Putamen (tissue), 1 donor: ENCODE measurements around the gene RFX6.
"Not testable (repeated sequence)": the region's sequence is repeated elsewhere in the genome, so short reads cannot be mapped to it uniquely, and the experiment has no call there.

Experiments used
- DNase-seq: peaks from one replicate; pipeline ENCODE4 v3.0.0-alpha.2; 2016; ENCODE audit warnings: low spot score

The RFX6 gene, protein sequence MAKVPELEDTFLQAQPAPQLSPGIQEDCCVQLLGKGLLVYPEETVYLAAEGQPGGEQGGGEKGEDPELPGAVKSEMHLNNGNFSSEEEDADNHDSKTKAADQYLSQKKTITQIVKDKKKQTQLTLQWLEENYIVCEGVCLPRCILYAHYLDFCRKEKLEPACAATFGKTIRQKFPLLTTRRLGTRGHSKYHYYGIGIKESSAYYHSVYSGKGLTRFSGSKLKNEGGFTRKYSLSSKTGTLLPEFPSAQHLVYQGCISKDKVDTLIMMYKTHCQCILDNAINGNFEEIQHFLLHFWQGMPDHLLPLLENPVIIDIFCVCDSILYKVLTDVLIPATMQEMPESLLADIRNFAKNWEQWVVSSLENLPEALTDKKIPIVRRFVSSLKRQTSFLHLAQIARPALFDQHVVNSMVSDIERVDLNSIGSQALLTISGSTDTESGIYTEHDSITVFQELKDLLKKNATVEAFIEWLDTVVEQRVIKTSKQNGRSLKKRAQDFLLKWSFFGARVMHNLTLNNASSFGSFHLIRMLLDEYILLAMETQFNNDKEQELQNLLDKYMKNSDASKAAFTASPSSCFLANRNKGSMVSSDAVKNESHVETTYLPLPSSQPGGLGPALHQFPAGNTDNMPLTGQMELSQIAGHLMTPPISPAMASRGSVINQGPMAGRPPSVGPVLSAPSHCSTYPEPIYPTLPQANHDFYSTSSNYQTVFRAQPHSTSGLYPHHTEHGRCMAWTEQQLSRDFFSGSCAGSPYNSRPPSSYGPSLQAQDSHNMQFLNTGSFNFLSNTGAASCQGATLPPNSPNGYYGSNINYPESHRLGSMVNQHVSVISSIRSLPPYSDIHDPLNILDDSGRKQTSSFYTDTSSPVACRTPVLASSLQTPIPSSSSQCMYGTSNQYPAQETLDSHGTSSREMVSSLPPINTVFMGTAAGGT

DNA sequence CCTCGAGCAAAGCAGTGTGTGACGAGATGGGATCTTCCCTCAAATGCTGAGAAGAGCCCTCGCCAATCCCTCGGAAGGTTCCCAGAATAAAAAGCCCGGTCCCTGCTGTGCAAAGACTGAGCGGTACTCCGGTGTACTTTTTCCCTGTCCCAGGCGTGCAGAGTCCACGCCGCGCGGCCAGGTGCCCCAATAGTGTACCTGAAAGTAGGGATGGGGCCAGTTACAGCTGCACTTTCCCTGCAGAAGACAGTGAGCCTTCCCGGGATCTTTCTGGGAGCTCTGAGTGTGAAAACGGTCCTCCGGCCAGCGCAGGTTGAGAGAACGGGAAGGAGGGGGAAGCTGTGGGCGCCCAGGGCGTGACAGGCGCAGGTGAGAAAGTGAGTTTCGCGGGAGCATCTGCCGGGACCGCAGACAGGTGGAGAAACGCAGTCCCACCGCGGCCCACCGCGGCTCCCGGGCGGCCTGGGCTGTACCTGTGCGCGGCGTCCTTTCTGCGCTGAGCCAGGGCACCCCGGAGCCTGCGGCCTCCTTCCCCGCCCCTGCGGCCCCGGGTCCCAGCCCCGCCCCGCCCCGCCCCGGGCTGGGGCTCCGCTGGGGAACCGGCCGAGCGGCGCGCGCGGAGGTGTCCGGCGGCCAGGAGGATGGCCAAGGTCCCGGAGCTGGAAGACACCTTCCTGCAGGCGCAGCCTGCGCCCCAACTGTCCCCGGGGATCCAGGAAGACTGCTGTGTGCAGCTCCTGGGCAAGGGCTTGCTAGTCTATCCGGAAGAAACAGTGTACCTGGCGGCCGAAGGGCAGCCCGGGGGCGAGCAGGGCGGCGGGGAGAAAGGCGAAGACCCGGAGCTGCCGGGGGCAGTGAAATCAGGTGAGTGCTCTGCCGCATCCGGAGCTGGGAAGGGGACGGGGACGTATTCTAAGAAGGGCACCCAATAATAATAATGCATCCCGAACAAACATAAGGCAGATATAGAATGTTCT, at the start of gene RFX6:
TSS of gene RFX6 (plus strand) at position 608 of the 977 bp plus-strand sequence. CDS start at position 642, 34 bp downstream.
- DNase-seq = no peak

DNA sequence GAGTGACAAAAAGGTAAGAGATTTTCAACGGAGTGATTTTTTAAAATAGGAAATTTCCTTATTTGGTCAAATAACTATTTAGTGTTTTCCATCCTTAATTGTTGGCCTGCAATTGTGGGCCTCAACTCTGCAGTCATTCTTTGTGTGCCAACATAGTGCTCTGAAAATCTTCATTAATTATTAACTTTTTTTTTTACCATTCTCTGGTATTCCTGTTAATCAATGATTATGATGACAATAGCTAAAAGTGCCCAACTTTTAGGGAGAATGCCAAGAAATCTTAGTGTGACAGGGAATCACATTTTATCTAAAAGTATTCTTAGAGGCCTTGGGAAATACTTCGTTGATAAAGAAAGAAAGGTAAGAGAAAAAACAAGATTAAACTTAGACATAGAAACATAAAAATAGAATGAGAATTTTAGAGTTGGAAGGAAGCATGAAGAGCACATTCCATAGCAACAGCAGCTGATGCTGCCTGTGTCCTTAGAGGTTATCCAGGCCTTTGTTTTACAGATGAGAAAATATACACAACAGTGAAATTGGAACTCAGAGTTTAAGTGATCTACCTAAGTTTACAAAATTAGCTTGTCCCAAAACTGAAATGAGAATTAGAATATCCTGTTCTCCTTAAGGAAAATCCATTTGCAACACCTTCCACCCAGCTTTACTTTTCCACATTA, 49.3 kb upstream of the RFX6 start:
- no peak for DNase-seq

GRCh38 chr6:116828983-116829382, 48.1 kb upstream of the RFX6 start, which contains the start of gene GPRC6A:
Gene GPRC6A (minus strand): TSS chr6:116829083. CDS start chr6:116829013, 70 bp downstream.
- no peak for DNase-seq

- DNase-seq = not testable (repeated sequence)
These were observed 42.5 kb upstream of the RFX6 start for GRCh38 chr6:116834526-116834925.

- DNase-seq = no peak
These were observed 40.3 kb upstream of the RFX6 start for GRCh38 chr6:116836606-116837342.

- DNase-seq = no peak
These were observed 37.0 kb upstream of the RFX6 start for GRCh38 chr6:116840091-116840490.

DNA sequence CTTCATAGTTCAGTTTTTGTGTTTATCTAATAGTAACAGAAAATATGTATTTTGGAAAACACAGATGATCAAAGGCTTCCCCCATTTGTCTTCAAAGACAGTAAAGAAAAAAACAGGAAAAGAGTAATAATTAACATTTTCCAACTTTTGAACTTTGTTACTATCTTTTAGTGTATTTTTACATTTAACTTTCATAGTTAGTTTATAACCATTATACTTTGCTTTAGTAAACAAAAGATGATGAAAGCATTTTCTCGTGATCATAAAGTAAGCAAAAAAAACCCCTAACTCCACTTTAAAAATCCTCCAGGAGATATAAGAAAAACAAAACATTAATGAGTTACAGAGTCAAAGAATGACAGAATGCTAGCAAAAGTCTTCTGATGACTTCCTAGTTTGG, 34.6 kb upstream of the RFX6 start:
- no peak for DNase-seq

- DNase-seq = no peak
These were observed 29.8 kb upstream of the RFX6 start for GRCh38 chr6:116847227-116847626.

DNA sequence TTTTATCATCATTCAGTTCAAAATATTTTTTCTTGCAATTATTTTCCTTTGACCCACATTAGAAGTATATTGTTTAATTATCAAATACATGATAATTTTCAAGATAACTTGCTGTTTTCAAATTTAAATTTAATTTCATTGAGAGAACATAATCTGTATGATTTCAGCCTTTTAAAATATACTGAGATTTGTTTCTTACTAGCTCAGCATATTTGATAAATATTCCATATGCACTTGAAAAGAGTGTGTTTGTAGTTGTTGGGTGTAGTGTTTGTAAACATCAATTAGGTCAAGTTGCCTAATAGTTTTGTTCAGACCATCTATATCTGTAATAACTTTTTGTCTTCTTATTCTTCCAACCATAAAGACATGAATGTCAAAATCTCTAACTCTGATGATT, 19.0 kb upstream of the RFX6 start:
- no peak for DNase-seq

DNA sequence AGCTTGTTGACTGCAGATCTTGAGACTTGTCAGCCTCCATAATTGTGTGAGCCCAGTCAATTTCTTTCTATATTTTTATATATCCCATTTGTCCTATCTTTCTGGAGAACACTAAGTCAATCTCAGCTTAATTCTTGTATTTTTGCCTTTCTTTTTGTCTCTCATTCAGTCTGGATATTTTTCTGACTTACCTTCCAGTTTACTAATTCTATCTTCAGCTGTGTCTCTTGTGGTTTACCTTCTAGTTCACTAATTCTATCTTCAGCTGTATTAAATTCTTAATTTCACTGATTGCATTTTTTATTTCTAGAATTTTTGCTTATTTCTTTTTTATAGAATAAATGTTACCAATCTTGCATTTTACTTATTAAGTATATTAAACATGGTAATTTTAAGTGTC, 17.8 kb upstream of the RFX6 start:
- no peak for DNase-seq

DNA sequence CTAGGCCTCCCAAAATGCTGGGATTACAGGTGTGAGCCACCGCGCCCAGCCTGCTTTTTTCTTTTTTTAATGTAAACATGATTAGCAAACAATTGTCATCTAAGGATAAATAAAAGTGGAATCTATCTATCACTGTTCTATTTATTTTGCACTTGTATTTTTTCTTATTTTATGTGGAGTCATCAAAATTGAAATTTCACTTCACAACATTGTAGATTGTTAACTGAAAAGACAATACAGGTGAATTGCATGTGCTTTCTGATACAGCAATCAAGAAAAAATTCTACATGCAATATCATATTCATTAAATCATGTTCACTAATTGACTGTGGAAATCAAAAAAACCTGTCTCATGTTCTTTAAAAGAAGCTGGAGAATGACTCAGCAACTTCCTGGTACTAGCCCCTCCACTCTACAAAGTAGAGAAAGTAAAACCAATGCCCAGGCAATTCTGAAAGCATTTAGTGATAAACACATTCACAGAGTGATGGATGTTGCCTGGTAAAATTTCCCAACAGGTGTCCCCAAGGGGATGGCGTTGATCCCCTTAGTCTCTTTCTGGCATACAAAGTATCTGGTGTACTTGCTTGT, 10.7 kb upstream of the RFX6 start:
- no peak for DNase-seq

GRCh38 chr6:116872771-116873170, 4.3 kb upstream of the RFX6 start:
- DNase-seq = no peak

GRCh38 chr6:116876107-116876506, 935 bp upstream of the RFX6 start:
- DNase-seq = no peak

GRCh38 chr6:116877743-116878142, 701 bp downstream of the RFX6 start:
- DNase-seq = no peak

DNA sequence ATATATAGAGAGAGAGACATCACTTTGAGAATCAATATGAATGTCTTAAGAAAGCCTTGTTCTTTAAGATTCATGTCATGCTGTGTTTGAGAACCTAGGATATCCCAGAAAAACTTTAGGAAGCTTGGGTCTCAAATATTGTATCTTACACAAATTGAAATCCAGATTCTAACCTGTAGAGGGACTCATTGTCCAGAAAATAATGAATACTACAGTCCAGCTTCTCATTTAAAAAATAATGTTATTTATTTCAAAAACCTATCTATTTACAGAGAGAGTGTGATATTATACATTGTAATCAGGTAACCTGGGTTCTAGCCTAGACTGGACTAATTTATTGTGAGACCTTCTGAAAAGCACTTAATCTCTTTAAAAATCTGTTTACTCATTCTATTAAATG, 4.2 kb downstream of the RFX6 start:
- no peak for DNase-seq

DNA sequence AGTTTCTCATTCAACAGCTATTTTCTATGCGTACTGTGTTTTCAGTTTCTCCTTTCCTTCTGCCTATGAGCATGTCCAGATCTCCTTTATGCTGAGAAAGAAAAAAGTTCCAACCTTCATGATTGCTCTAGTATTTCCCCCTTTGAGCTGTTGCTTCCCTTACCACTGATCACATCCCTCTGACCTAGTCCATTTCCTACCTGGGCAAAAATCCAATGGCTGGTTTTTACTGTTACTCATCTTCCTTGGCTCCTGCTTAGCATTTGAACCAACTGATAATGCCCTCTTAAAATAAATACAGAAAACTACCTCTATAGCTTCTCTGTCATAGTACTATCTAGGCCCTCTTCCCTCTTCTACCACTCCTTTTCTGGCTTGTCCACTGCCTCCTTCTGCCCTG, 6.0 kb downstream of the RFX6 start:
- no peak for DNase-seq

DNA sequence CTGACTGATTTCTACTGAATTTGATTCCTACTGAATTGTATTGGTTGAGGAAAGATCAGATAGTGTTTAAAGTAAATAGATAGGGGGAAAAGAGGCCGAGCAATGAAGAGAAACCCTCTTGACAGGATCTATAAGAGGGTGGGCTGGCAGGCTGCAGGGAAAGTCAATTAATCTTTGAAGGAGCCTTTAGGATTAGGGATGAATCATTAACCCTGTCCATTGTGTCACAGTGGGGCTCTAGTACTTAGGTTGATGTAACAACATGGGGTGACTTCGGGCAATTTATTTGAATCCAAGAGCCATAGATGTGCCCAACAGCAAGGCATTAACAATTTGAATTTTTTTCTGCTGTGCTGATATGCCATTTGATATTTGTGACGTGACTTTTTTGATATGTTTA, 7.5 kb downstream of the RFX6 start:
- DNase-seq = no peak

GRCh38 chr6:116887168-116887567, 10.1 kb downstream of the RFX6 start:
- no peak for DNase-seq

GRCh38 chr6:116887894-116888293, 10.9 kb downstream of the RFX6 start:
- no peak for DNase-seq
